ENCODE results near the gene C1GALT1. TPM values are rescaled to one million over a fixed set of nuclear protein-coding genes. Genes with fewer than 3 reads are reported as not detected.

The C1GALT1 gene
- total and polyA plus RNA-seq, 2 experiments from 2014 or later: 58.2 to 203 TPM

- H3K4me2 ChIP-seq: no peak overlapping the region
- H3K27ac ChIP-seq (ENCODE audit: low read depth): no peak overlapping the region
- peaks cover 4% of the 10 kb centered on the region; the same call in 1 of the 3 replicates for H3K4me1 Mint-ChIP-seq
- H3K79me2 ChIP-seq (replicated peaks; ENCODE audit: insufficient read depth): no peaks in the 10 kb centered on the region
- H3F3A ChIP-seq (replicated peaks; ENCODE audit: low read depth): no peaks in the 10 kb centered on the region
- H3K36me3 Mint-ChIP-seq (ENCODE audit: low read depth): peaks cover 24% of the 10 kb centered on the region
- TF ChIP-seq POLR2AphosphoS5 (IDR thresholded peaks at IDR 0.05; ENCODE audit: low read depth): no peak
- TF ChIP-seq STAT1 (IDR thresholded peaks at IDR 0.05; ENCODE audit: unreplicated experiment): no peak
- no peak for TF ChIP-seq ZNF331 (CRISPR knock-in tag; IDR thresholded peaks at IDR 0.05; ENCODE audit: low read depth)
- no peak for TF ChIP-seq CREB1 (CRISPR knock-in tag; IDR thresholded peaks at IDR 0.05; ENCODE audit: low read depth)
- no peak for TF ChIP-seq CTCF (conservative IDR thresholded peaks at IDR 0.05; ENCODE audit: low read depth in 2 of 2)
- no peak for TF ChIP-seq EZH2 (IDR thresholded peaks at IDR 0.05; ENCODE audit: low read depth, unreplicated experiment)
- TF ChIP-seq REST (IDR thresholded peaks at IDR 0.05; ENCODE audit: unreplicated experiment): no peak
- no peak for TF ChIP-seq ZNF462 (CRISPR knock-in tag; IDR thresholded peaks at IDR 0.05)
- no peak for TF ChIP-seq ZNF114 (CRISPR knock-in tag; IDR thresholded peaks at IDR 0.05)
- TF ChIP-seq ETS1 (IDR thresholded peaks at IDR 0.05): no peak
- H3K36me3 ChIP-seq (ENCODE audit: insufficient read depth): no peaks in the 10 kb centered on the region
- H3K4me1 ChIP-seq (ENCODE audit: insufficient read depth): no peaks in the 10 kb centered on the region
- peaks cover 25% of the 10 kb centered on the region for H3K9me3 Mint-ChIP-seq
- H3K4me3 Mint-ChIP-seq: no peak overlapping the region
- H3K4me3 ChIP-seq: no peak overlapping the region
- H3K27ac Mint-ChIP-seq: no peak overlapping the region
- H3K9me2 ChIP-seq (ENCODE audit: insufficient read depth): peaks cover 4% of the 10 kb centered on the region; the same call in 1 of the 2 replicates
- no peaks in the 10 kb centered on the region for H4K20me1 ChIP-seq (replicated peaks; ENCODE audit: insufficient read depth)
- no peak for ATAC-seq
- no peak for DNase-seq (ENCODE audit: low spot score)
- no peaks in the 10 kb centered on the region for H3K27me3 ChIP-seq (ENCODE audit: insufficient read depth)
- H3K27me3 Mint-ChIP-seq (ENCODE audit: insufficient read depth, low read depth, poor library complexity): peaks cover 2% of the 10 kb centered on the region
- peak overlapping the region; percentile 4; the same call in 1 of the 2 replicates for H2AFZ ChIP-seq
Observed at GRCh38 chr7:7157887-7158271, 24.5 kb upstream of the C1GALT1 start.
